B cell (primary cell): Measurements from ENCODE around the gene CALN1. TPM values are rescaled to one million over a fixed set of nuclear protein-coding genes. Genes with fewer than 3 reads are reported as not detected.
A peak's percentile ranks its signal among the peaks of the same experiment; 100 is the strongest.

Experiments used
- ATAC-seq: fragments of 200-7000 bp; cut with Tn5 transposase; one replicate; pipeline ENCODE4 v1.10.0; 2021; ENCODE audit warnings: low read depth, mild to moderate bottlenecking, moderate number of reproducible peaks, moderate library complexity
- CTCF ChIA-PET: fragments of 350-600 bp; sonication (Branson Sonifier 250); formaldehyde crosslinking; loops from one replicate; lab custom pipeline; 2021; ENCODE audit warnings: antibody characterized with exemption, inconsistent platforms; lab: Charles Lee
- POLR2A ChIA-PET: fragments of 350-600 bp; sonication (Branson Sonifier 250); formaldehyde crosslinking; loops from one replicate; lab custom pipeline; 2021; ENCODE audit warnings: antibody characterized with exemption; lab: Charles Lee
- DNase-seq: peaks from one replicate; pipeline ENCODE4 v3.0.0; 2013
- H2AFZ ChIP-seq: 2 replicates; pipeline ENCODE4 v1.6.1; 2012; ENCODE audit warnings: mild to moderate bottlenecking, low read depth, low read length; ENCODE audit not compliant: insufficient read depth, poor library complexity, severe bottlenecking
- H3K27ac ChIP-seq, 2 donors: 1 replicate in 1 of 2; 2 replicates in 1 of 2; pipeline ENCODE4 v1.5.1; 2012 to 2013; ENCODE audit warnings: low read length in 2 of 2, mild to moderate bottlenecking in 2 of 2, moderate library complexity in 1 of 2
- H3K27me3 ChIP-seq, 4 experiments: fragments of 200-600 bp in 1 of 4; sonication (generic) in 1 of 4; replicated peaks in 1 of 4; 1 replicate in 2 of 4; 2 replicates in 2 of 4; pipeline versions ENCODE4 v1.6.1 to v1.7.0; 2013 to 2016; ENCODE audit warnings: low read length in 3 of 4, mild to moderate bottlenecking in 2 of 4, mixed read lengths in 1 of 4, moderate library complexity in 1 of 4; ENCODE audit not compliant: insufficient read depth in 4 of 4, control insufficient read depth in 3 of 4; ENCODE audit errors: control extremely low read depth in 1 of 4
- H3K36me3 ChIP-seq, 2 experiments: replicated peaks in 1 of 2; 1 replicate in 1 of 2; 2 replicates in 1 of 2; pipeline versions ENCODE4 v1.6.1 to v1.7.1; 2013; ENCODE audit warnings: low read length in 1 of 2; ENCODE audit not compliant: insufficient read depth in 2 of 2, control insufficient read depth in 1 of 2; ENCODE audit errors: control extremely low read depth in 1 of 2, extremely low read depth in 1 of 2
- H3K4me1 ChIP-seq, 2 donors: fragments of 200-600 bp in 1 of 2; sonication (generic) in 1 of 2; 1 replicate in 1 of 2; 2 replicates in 1 of 2; pipeline versions ENCODE4 v1.5.1 to v1.6.1; 2013 to 2017; ENCODE audit warnings: low read length in 2 of 2; ENCODE audit not compliant: control insufficient read depth in 2 of 2, insufficient read depth in 2 of 2
- H3K4me2 ChIP-seq: replicated peaks from 2 replicates; pipeline ENCODE3; 2012; ENCODE audit warnings: mild to moderate bottlenecking, low read depth, low read length; ENCODE audit not compliant: poor library complexity, severe bottlenecking
- H3K4me3 ChIP-seq, 5 experiments: fragments of 200-600 bp in 1 of 5; sonication (generic) in 1 of 5; 1 replicate in 3 of 5; 2 replicates in 2 of 5; pipeline versions ENCODE4 v1.5.1 to v1.7.0; 2011 to 2016; ENCODE audit warnings: low read length in 4 of 5, mild to moderate bottlenecking in 4 of 5, low read depth in 2 of 5, control low read depth in 1 of 5, moderate library complexity in 1 of 5; ENCODE audit not compliant: insufficient read depth in 1 of 5; ENCODE audit errors: control extremely low read depth in 1 of 5, extremely low read depth in 1 of 5
- H3K79me2 ChIP-seq: fragments of 200-600 bp; sonication (generic); one replicate; pipeline ENCODE4 v1.6.0; 2016; ENCODE audit warnings: low read length; ENCODE audit not compliant: control insufficient read depth, insufficient read depth
- H3K9ac ChIP-seq: fragments of 200-600 bp; sonication (generic); 2 replicates; pipeline ENCODE4 v1.6.1; 2017; ENCODE audit warnings: mild to moderate bottlenecking, low read length, moderate library complexity
- H3K9me3 ChIP-seq, 3 donors: one replicate each; pipeline versions ENCODE4 v1.6.1 to v1.7.1; 2013; ENCODE audit warnings: low read length in 2 of 3; ENCODE audit not compliant: control insufficient read depth in 2 of 3, insufficient read depth in 1 of 3; ENCODE audit errors: control extremely low read depth in 1 of 3
- H4K20me1 ChIP-seq: 2 replicates; pipeline ENCODE4 v1.6.0; 2012; ENCODE audit warnings: mild to moderate bottlenecking, low read length; ENCODE audit not compliant: insufficient read depth, control insufficient read depth, poor library complexity, severe bottlenecking
- H3K27ac Mint-ChIP-seq: one replicate; pipeline ENCODE4 v1.8.0; 2021; ENCODE audit warnings: mixed read lengths
- H3K27me3 Mint-ChIP-seq: one replicate; pipeline ENCODE4 v1.8.0; 2021; ENCODE audit warnings: mixed read lengths
- H3K4me1 Mint-ChIP-seq: one replicate; pipeline ENCODE4 v1.8.0; 2021; ENCODE audit warnings: mixed read lengths
- H3K4me3 Mint-ChIP-seq: one replicate; pipeline ENCODE4 v1.8.0; 2021; ENCODE audit warnings: mixed read lengths
- H3K9me3 Mint-ChIP-seq: one replicate; pipeline ENCODE4 v1.8.0; 2022; ENCODE audit warnings: mixed read lengths; ENCODE audit not compliant: insufficient read depth
- EZH2 ChIP-seq: IDR thresholded peaks from 2 replicates; pipeline ENCODE4 v1.6.1; 2012; ENCODE audit warnings: borderline replicate concordance, low read depth, mild to moderate bottlenecking, moderate library complexity, low read length; ENCODE audit not compliant: insufficient read depth, poor library complexity, severe bottlenecking
- WGBS: methylation state at CpG from one replicate; pipeline ENCODE4 v1.1.5; 2013; ENCODE audit warnings: missing lambda C conversion rate; ENCODE audit not compliant: insufficient coverage; 5-methylcytosine and 5-hydroxymethylcytosine counted together
- intact Hi-C: fragments of 100-400 bp; cut with micrococcal nuclease; formaldehyde crosslinking; loops from one replicate; pipeline ENCODE4 v1.10.0; 2022
- polyA plus RNA-seq: library from polyadenylated mRNA; depleted of rRNA; stranded (reverse); fragments of >200 nt; gene quantifications from 2 replicates; pipeline ENCODE4 v1.2.3, GENCODE V29; 2012
- total RNA-seq, 2 donors: library from RNA; stranded (reverse); fragments of 120-200 nt in 1 of 2; gene quantifications; 1 replicate in 1 of 2; 2 replicates in 1 of 2; pipeline versions ENCODE4 v1.2.3 to v1.2.4, GENCODE V29; 2013 to 2022
- TF ChIP-seq, protein P1 (sequence below): fragments of 200-600 bp; IDR thresholded peaks from one replicate; pipeline ENCODE4 v1.8.0; 2022; ENCODE audit warnings: antibody characterized with exemption, mild to moderate bottlenecking

The CALN1 gene
- total and polyA plus RNA-seq, 2 donors (not counting 1 experiment from before 2014, with no cell fraction given), result not detected

DNA sequence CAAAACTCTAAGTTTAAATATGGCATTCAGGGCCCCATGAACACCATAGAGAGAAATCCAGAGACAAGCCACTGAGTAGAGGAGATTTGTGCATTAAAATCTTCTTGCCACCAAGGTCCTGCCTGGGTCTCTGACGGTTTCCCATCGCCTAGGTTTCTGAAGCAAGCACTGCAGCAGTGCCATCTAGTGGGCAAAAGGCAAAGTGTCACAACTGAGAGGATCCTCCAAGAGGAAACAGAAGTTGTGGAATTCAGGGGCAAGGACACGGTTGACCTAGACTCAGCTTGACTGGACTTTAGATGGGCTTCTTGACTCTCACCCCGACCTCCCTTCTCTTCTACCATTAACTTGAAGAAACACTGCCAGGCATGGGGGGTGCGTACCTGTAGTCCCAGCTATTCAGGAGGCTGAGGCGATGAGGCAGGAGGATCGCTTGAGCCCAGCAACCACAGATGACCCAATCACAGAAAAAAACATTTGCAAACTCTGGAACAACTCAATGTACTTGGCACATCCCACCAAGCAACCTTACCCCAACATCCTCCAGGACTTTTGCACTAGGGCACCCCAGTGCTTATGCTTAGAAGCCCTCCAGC, 676.1 kb downstream of the CALN1 start:
- no peak overlapping the region for H3K9ac ChIP-seq
- DNase-seq, result peak; percentile 49
- peaks cover 0 to 5% of the 10 kb centered on the region in 2 donors for H3K4me1 ChIP-seq
- intact Hi-C loops, result no loop called here
- H3K27ac ChIP-seq, result no peak overlapping the region
- peaks cover 0 to 5% (median 0%) of the 10 kb centered on the region in 3 donors for H3K9me3 ChIP-seq
- ATAC-seq, result no peak
- H4K20me1 ChIP-seq, result no peaks in the 10 kb centered on the region
- no peaks in the 10 kb centered on the region for H3K9me3 Mint-ChIP-seq
- no peak overlapping the region for H3K4me2 ChIP-seq
- no peak overlapping the region for H3K4me3 Mint-ChIP-seq
- WGBS, result 46% methylated on average over 6 of the region's 7 CpGs
- no peaks in the 10 kb centered on the region for H3K4me1 Mint-ChIP-seq
- no peak overlapping the region for H2AFZ ChIP-seq
- TF ChIP-seq EZH2, result no peak
- TF ChIP-seq, protein P1, sequence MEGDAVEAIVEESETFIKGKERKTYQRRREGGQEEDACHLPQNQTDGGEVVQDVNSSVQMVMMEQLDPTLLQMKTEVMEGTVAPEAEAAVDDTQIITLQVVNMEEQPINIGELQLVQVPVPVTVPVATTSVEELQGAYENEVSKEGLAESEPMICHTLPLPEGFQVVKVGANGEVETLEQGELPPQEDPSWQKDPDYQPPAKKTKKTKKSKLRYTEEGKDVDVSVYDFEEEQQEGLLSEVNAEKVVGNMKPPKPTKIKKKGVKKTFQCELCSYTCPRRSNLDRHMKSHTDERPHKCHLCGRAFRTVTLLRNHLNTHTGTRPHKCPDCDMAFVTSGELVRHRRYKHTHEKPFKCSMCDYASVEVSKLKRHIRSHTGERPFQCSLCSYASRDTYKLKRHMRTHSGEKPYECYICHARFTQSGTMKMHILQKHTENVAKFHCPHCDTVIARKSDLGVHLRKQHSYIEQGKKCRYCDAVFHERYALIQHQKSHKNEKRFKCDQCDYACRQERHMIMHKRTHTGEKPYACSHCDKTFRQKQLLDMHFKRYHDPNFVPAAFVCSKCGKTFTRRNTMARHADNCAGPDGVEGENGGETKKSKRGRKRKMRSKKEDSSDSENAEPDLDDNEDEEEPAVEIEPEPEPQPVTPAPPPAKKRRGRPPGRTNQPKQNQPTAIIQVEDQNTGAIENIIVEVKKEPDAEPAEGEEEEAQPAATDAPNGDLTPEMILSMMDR, result peak; percentile 81
- POLR2A ChIA-PET, result no interaction called here
- H3K36me3 ChIP-seq, result no peaks in the 10 kb centered on the region
- peaks cover 0 to 6% (median 0%) of the 10 kb centered on the region in 4 experiments for H3K27me3 ChIP-seq
- no peak overlapping the region for H3K27ac Mint-ChIP-seq
- CTCF ChIA-PET, result interaction anchor here (1.0 to 1.9 kb wide), 4 partner anchors 13 to 907 kb away, joined by 3 to 6 read pairs (median 4); no protein-coding TSS in a partner anchor
- H3K4me3 ChIP-seq, result no peak overlapping the region
- H3K79me2 ChIP-seq, result no peaks in the 10 kb centered on the region
- peaks cover 4% of the 10 kb centered on the region for H3K27me3 Mint-ChIP-seq

DNA sequence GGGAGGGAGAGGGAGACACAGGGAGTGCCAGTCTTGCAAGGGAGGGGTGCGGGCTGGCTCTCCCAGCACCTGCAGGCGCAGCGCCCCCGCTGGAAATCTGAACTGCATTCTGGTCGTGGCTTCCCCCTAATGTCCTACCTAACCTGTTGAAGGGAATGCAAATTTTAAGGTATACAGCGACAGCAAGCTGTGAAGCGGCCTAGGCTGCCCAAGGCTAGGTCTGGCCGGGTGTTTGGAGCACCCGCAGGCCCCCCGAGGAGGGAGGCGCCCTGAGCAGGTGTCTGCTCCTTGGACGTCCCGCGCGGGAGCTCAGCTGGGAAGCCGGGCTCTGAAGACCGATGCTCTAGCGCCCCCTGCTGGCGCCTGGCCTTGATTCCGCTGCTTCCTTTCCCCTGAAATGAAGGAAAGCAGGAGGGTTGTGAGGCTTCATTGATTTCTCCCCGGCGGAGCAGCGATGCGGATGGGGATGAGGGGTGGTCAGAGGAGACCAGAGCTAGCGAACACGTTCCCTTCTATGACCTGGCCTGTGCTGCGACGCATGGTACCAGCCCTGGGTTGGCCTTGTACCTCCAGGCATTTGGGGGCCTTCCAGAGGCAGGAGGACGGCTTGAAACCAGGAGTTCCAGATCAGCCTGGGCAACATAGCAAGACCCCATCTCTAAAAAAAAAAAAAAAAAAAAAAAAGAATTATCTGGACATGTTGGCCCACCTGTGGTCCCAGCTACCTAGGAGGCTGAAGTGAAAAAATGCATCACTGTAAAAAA, 678.8 kb downstream of the CALN1 start:
- Mint-ChIP-seq H3K9me3 (no peaks in the 10 kb centered on the region), H3K27me3 (peaks cover 4% of the 10 kb centered on the region), H3K4me1 (no peaks in the 10 kb centered on the region), H3K4me3 (no peak overlapping the region), H3K27ac (no peak overlapping the region)
- peaks cover 0 to 5% of the 10 kb centered on the region in 2 donors for H3K4me1 ChIP-seq
- peak overlapping the region; percentile 38 for H3K4me2 ChIP-seq
- TF ChIP-seq EZH2, result no peak
- TF ChIP-seq, protein P1, result peak; percentile 73
- no peaks in the 10 kb centered on the region for H3K36me3 ChIP-seq
- H3K79me2 ChIP-seq, result no peaks in the 10 kb centered on the region
- no peak overlapping the region for H3K4me3 ChIP-seq
- intact Hi-C loops, result no loop called here
- ATAC-seq, result no peak
- ChIA-PET CTCF (interaction anchor here (1.0 to 1.4 kb wide), 3 partner anchors 10 to 903 kb away, joined by 3 to 6 read pairs (median 3); no protein-coding TSS in a partner anchor), POLR2A (no interaction called here)
- no peak overlapping the region for H3K27ac ChIP-seq
- H4K20me1 ChIP-seq, result no peaks in the 10 kb centered on the region
- H2AFZ ChIP-seq, result peak overlapping the region; percentile 38
- no peak overlapping the region for H3K9ac ChIP-seq
- DNase-seq, result peak; percentile 56
- peaks cover 0 to 5% (median 0%) of the 10 kb centered on the region in 3 donors for H3K9me3 ChIP-seq
- 4% methylated on average over 23 of the region's 29 CpGs for WGBS
- H3K27me3 ChIP-seq, result peaks cover 0 to 6% (median 0%) of the 10 kb centered on the region in 4 experiments
